Germinal center (tissue), 1 donor: Measurements from ENCODE around the gene BDH2.

Source experiments
- DNase-seq: peaks from one replicate; pipeline ENCODE4 v3.0.0; 2012; ENCODE audit warnings: mixed read lengths, low spot score

The BDH2 gene

GRCh38 chr4:103099691-103100392, at the start of gene BDH2:
TSS of gene BDH2 (minus strand) at chr4:103099834. CDS start at chr4:103096254, 3,580 bp downstream.
- DNase-seq: peak; percentile 83

DNA sequence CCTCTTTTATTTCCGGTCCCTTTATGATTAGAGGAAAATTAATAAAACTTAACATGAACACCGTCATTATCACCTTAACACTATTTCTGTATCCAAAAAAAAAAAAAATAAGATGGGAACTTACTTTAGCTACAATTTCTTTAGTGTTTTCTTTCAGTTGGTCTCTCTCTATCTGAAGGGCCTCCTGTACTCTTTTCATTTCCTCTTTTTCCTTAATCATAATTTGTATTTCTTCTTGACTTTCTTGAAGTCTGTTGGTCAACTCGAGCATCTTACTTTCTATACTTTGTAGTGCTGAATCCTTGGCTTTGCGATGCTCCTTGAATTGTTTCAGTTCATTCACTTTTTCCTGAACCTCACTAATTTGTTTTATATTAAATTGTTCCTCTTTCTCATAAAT, 45.3 kb upstream of the BDH2 start:
- DNase-seq: no peak

DNA sequence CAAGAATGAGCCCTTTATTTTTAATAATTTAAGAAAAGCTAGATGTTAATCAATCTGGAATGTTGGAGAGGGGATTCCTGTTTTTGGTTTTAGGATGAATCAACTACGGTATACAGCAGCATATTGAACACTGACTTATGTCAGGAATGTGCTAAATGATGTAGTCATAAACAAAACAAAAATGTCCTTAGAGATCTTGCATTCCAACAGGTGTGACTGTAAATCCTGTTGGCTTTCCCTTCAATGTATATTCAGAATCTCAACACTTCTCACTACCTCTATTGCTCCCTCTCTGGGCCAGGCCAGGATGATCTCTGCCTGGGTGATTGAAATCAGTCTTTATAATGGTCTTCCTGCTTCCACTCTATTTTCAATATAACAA, 37.8 kb upstream of the BDH2 start:
- DNase-seq: no peak

- no peak for DNase-seq
Measured at GRCh38 chr4:103136671-103137445, 37.2 kb upstream of the BDH2 start.

- no peak for DNase-seq
Measured at GRCh38 chr4:103129174-103129573, 29.5 kb upstream of the BDH2 start.

GRCh38 chr4:103126126-103126525, 26.5 kb upstream of the BDH2 start:
- DNase-seq: no peak

DNA sequence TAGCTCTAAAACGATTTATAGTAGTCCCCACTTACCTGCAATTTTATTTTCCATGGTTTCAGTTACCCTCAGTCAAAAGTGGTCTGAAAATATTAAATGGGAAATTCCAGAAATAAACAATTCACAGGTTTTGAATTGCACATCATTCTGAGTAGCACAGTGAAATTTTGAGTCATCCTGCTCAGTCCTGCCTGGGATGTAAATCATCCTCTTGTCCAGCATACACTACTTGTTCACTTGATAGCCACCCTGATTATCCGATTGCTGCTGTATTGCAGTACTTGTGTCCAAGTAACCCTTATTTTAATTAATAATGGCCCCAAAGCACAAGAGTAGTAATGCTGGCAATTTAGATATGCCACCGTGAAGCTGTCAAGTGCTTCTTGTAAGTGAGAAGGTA, 23.5 kb upstream of the BDH2 start:
- no peak for DNase-seq

DNA sequence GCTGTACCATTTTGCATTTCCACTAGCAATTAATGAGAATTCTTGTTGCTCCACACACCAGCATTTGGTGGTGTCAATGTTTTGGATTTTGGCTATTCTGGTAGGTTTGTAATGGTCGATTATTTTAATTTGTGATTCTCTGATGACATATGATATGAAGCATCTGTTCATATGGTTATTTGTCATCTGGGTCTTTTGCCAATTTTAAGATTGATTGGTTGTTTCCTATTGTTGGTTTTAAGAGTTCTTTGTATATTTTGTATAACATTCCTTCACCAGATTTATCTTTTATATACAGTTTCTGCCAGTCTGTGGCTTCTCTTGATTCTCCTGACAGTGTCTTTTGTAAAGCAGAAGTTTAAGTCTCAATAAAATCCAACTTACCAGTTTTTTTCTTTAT, 18.5 kb upstream of the BDH2 start:
- no peak for DNase-seq

- no peak for DNase-seq
Measured at GRCh38 chr4:103111598-103111997, 12.0 kb upstream of the BDH2 start.

GRCh38 chr4:103108542-103108941, 8.9 kb upstream of the BDH2 start:
- DNase-seq: no peak

- DNase-seq: no peak
Measured at GRCh38 chr4:103105558-103106356, 6.1 kb upstream of the BDH2 start.

GRCh38 chr4:103104886-103105285, 5.3 kb upstream of the BDH2 start:
- no peak for DNase-seq

DNA sequence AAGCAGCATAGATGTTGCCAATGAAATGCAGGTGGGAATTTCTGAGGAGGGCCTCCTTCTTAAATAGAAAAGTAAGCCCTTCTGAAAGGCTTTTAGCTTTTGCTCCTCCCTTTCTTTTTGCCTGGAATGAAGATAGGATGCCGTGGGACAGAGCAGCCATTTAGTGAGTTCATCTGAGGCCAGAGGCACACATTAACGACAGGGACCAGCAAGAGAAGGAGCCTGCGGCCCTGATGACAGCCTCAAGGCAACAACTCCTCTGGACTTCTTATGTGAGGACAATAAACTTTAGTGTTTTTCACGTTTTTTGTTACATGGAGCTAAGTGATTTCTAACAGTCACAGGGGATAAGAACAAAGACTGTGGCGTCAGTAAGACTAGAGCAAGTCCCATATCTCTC, 1.1 kb upstream of the BDH2 start:
- no peak for DNase-seq

- DNase-seq: no peak
Measured at GRCh38 chr4:103098756-103099440, 736 bp downstream of the BDH2 start.

DNA sequence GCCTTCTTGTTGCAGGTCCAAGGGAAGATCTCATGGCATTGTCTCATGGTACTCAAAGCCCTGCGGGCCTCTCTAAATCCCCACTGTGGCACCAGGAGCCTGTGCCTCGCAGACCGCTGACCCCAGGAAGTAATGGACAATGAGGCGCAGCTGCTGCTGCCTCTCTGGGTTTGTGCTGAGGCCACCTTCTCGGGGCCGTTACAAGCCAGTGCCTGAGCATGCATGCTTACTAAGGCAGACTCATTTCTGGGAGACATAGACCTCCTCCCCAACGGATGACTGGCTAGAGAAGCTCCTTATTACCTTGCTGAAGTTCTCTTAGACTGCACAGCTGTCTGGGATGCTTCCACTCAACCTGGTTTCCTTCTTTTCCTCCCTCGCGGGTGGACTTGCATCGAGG, 1.3 kb downstream of the BDH2 start:
- DNase-seq: no peak

- no peak for DNase-seq
Measured at GRCh38 chr4:103097112-103097511, 2.5 kb downstream of the BDH2 start.

GRCh38 chr4:103095080-103095479, 4.6 kb downstream of the BDH2 start:
- DNase-seq: no peak

GRCh38 chr4:103092245-103092644, 7.4 kb downstream of the BDH2 start:
- no peak for DNase-seq

- peak; percentile 50 for DNase-seq
Measured at GRCh38 chr4:103091601-103092223, 7.9 kb downstream of the BDH2 start.

DNA sequence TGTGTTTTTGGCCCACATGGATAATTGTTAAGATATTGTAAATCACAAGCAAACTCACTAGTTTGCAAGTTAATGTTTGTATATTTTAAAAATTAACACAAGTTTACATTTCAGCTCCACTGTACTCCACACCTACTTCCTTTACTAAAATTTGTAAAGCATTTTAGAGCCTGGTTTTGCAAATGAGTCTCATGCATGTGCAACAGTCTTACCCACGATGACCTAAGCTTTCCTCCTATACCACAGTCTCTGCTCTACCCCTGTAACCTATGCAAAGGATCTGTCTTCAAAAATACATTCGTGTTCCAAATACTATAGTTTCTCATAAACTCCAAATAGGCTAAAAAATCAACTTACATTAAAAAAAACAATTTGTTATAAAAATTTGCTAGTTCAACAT, 10.2 kb downstream of the BDH2 start:
- DNase-seq: no peak

DNA sequence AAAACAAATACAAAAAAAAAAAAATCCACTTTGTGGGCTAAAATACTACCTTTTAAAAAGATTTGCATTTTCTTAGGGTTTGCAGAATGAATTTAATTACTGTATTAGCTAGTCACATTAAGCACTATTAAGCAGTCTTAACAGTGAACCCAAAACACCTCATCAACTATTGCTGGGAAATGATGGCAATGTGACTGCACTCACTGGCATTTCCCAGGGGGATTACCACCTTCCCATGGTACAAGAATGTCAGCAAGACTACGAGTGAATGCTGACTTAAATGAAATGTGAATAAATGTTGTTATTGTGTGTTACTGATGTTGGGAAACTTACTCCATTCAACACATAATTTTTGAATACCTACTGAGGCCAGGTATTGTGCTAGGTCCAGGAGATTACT, 13.1 kb downstream of the BDH2 start:
- no peak for DNase-seq
